IMR-90 (cell line): ENCODE measurements around the gene THAP12. TPM values are rescaled to one million over a fixed set of nuclear protein-coding genes. Genes with fewer than 3 reads are reported as not detected.

Experiments
- ATAC-seq: fragments of 200-7000 bp; cut with Tn5 transposase; 2 replicates; pipeline ENCODE4 v1.9.1; 2020; ENCODE audit warnings: low read depth, mild to moderate bottlenecking, moderate library complexity
- BruUV-seq: library from RNA; stranded (reverse); fragments of 400-500 nt; replicated peaks from 2 replicates; lab custom pipeline; 2021; lab: Mats Ljungman, UMichigan
- CTCF ChIA-PET: fragments of 300-600 bp; formaldehyde crosslinking; extraction: SDS; loops from one replicate; lab custom pipeline; 2021; ENCODE audit warnings: antibody characterized with exemption; lab: Yijun Ruan, JAX
- POLR2A ChIA-PET: fragments of 300-600 bp; sonication (Branson Sonifier 250); formaldehyde crosslinking; loops from one replicate; lab custom pipeline; 2022; ENCODE audit warnings: antibody characterized with exemption; ENCODE audit not compliant: unreplicated experiment; lab: Charles Lee
- DNase-seq: peaks from one replicate; pipeline ENCODE4 v3.0.0; 2013
- H2AFZ ChIP-seq: replicated peaks from 2 replicates; pipeline ENCODE3; 2013; ENCODE audit warnings: low read length, mild to moderate bottlenecking; ENCODE audit not compliant: poor library complexity
- H2AK5ac ChIP-seq: 2 replicates; pipeline ENCODE4 v1.6.1; 2013; ENCODE audit warnings: low read depth, low read length, inconsistent platforms
- H2AK9ac ChIP-seq: replicated peaks from 2 replicates; pipeline ENCODE3; 2013; ENCODE audit warnings: mild to moderate bottlenecking, low read depth, low read length, moderate library complexity; ENCODE audit not compliant: poor library complexity
- H2BK120ac ChIP-seq: 2 replicates; pipeline ENCODE4 v1.6.1; 2013; ENCODE audit warnings: low read depth, low read length, inconsistent platforms
- H2BK15ac ChIP-seq: 3 replicates; pipeline ENCODE4 v1.6.1; 2013; ENCODE audit warnings: low read depth, low read length, inconsistent platforms
- H2BK20ac ChIP-seq: 2 replicates; pipeline ENCODE4 v1.6.1; 2013; ENCODE audit warnings: low read depth, mild to moderate bottlenecking, inconsistent platforms, low read length, moderate library complexity
- H2BK5ac ChIP-seq: 2 replicates; pipeline ENCODE4 v1.6.1; 2013; ENCODE audit warnings: mild to moderate bottlenecking, low read depth, low read length, inconsistent platforms; ENCODE audit not compliant: poor library complexity, severe bottlenecking
- H3K14ac ChIP-seq: replicated peaks from 2 replicates; pipeline ENCODE4 v1.6.1; 2013; ENCODE audit warnings: low read depth, low read length, inconsistent platforms
- H3K18ac ChIP-seq: 2 replicates; pipeline ENCODE4 v1.6.1; 2013; ENCODE audit warnings: low read depth, low read length, control low read depth
- H3K23ac ChIP-seq: 2 replicates; pipeline ENCODE4 v1.6.1; 2013; ENCODE audit warnings: low read depth, low read length, inconsistent platforms
- H3K27ac ChIP-seq: 2 replicates; pipeline ENCODE4 v1.5.1; 2013; ENCODE audit warnings: mild to moderate bottlenecking, control low read depth, low read length; ENCODE audit not compliant: insufficient read depth
- H3K27me3 ChIP-seq: 2 replicates; pipeline ENCODE4 v1.6.1; 2013; ENCODE audit warnings: low read length; ENCODE audit not compliant: control insufficient read depth, insufficient read depth
- H3K36me3 ChIP-seq: 2 replicates; pipeline ENCODE4 v1.6.1; 2013; ENCODE audit warnings: low read length, mixed read lengths; ENCODE audit not compliant: control insufficient read depth, insufficient read depth
- H3K4ac ChIP-seq: 2 replicates; pipeline ENCODE4 v1.6.1; 2013; ENCODE audit warnings: low read depth, low read length, inconsistent platforms
- H3K4me1 ChIP-seq: 2 replicates; pipeline ENCODE4 v1.6.1; 2013; ENCODE audit warnings: low read length, mixed read lengths; ENCODE audit not compliant: control insufficient read depth, insufficient read depth
- H3K4me2 ChIP-seq: 2 replicates; pipeline ENCODE4 v1.6.1; 2013; ENCODE audit warnings: low read depth, mild to moderate bottlenecking, control low read depth, low read length, moderate library complexity
- H3K4me3 ChIP-seq: 2 replicates; pipeline ENCODE4 v1.5.1; 2013; ENCODE audit warnings: low read depth, mild to moderate bottlenecking, control low read depth, low read length, moderate library complexity; ENCODE audit not compliant: insufficient read depth
- H3K56ac ChIP-seq: 2 replicates; pipeline ENCODE4 v1.6.1; 2013; ENCODE audit warnings: low read length, inconsistent platforms; ENCODE audit not compliant: insufficient read depth; ENCODE audit errors: extremely low read depth
- H3K79me1 ChIP-seq, 2 experiments: 2 replicates each; pipeline ENCODE4 v1.6.1; 2013; ENCODE audit warnings: low read length in 2 of 2, inconsistent platforms in 1 of 2, low read depth in 1 of 2
- H3K9ac ChIP-seq: 2 replicates; pipeline ENCODE4 v1.6.1; 2013; ENCODE audit warnings: low read depth, low read length, control low read depth
- H3K9me1 ChIP-seq: 2 replicates; pipeline ENCODE4 v1.6.1; 2013; ENCODE audit warnings: low read length, inconsistent platforms; ENCODE audit not compliant: insufficient read depth
- H3K9me3 ChIP-seq: 2 replicates; pipeline ENCODE4 v1.6.1; 2013; ENCODE audit warnings: low read length; ENCODE audit not compliant: control insufficient read depth, insufficient read depth
- H4K20me1 ChIP-seq: 2 replicates; pipeline ENCODE4 v1.6.1; 2013; ENCODE audit warnings: low read length, inconsistent platforms; ENCODE audit not compliant: insufficient read depth
- H4K5ac ChIP-seq: 2 replicates; pipeline ENCODE4 v1.6.1; 2013; ENCODE audit warnings: mild to moderate bottlenecking, low read depth, low read length, control low read depth
- H4K8ac ChIP-seq, 2 experiments: 2 replicates each; pipeline ENCODE4 v1.6.1; 2013; ENCODE audit warnings: low read depth in 2 of 2, low read length in 2 of 2, control low read depth in 1 of 2, inconsistent platforms in 1 of 2
- H4K91ac ChIP-seq: 2 replicates; pipeline ENCODE4 v1.6.1; 2013; ENCODE audit warnings: low read depth, low read length, inconsistent platforms; ENCODE audit not compliant: insufficient read depth
- MAFK ChIP-seq: IDR thresholded peaks from 2 replicates; pipeline ENCODE4 v1.6.1; 2012; ENCODE audit warnings: low read depth, low read length, improper control_type of control experiment
- WGBS, 2 experiments: methylation state at CpG; one replicate each; pipeline versions ENCODE4 v1.1.5 to v1.1.7; 2013; ENCODE audit warnings: missing lambda C conversion rate in 2 of 2; ENCODE audit not compliant: insufficient read length in 1 of 2; ENCODE audit errors: extremely low coverage in 2 of 2; 5-methylcytosine and 5-hydroxymethylcytosine counted together
- dilution Hi-C: fragments of 300-500 bp; cut with HindIII; formaldehyde crosslinking; loops from one replicate; pipeline ENCODE4 v1.14.3; 2018; ENCODE audit warnings: low sequenced_read_pairs; ENCODE audit not compliant: unreplicated experiment
- in situ Hi-C: fragments of 300-500 bp; cut with MboI; formaldehyde crosslinking; loops from 3 replicates; pipeline ENCODE4 v1.14.3; 2019; ENCODE audit warnings: low sequenced_read_pairs, inconsistent platforms, mixed read lengths
- intact Hi-C: fragments of 100-400 bp; cut with micrococcal nuclease; formaldehyde crosslinking; loops from 2 replicates; pipeline ENCODE4 v1.10.0; 2022
- polyA plus RNA-seq, 3 experiments: library from polyadenylated mRNA; depleted of rRNA; stranded (reverse); fragments of >200 nt; gene quantifications; 2 replicates each; pipeline ENCODE4 v1.2.3, GENCODE V29; 2012; ENCODE audit warnings: low replicate concordance in 1 of 3
- total RNA-seq: library from RNA; depleted of rRNA; stranded (reverse); fragments of >200 nt; gene quantifications from 2 replicates; pipeline ENCODE4 v1.2.3, GENCODE V29; 2012

THAP12 gene
- total and polyA plus RNA-seq, 2 of the 4 experiments (the other 2 are of a cell fraction) = 25.1 to 27.3 TPM

DNA sequence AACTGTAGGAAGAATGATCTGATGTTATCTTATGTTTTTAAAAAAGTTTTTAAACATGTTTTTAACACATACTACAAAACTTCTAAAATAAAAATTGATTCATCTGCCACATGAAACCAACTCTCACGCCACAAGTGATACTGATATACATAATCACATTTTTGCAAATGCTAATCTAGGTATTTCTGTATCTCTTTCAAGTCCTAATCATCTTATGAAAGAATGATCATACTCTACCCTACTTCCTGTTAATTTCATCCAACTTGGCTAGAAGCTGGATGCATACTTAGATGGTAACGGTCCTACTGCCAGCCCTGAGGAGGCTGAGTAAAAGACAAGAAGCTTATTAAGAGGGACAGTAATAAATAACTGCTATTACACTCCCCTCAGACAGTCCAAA is 19.2 kb downstream of the THAP12 start:
- H3K9me3 ChIP-seq = no peaks in the 10 kb centered on the region
- H3K27ac ChIP-seq = no peak overlapping the region
- H4K20me1 ChIP-seq = no peaks in the 10 kb centered on the region
- no peak overlapping the region for H3K4me2 ChIP-seq
- no peaks in the 10 kb centered on the region; the same call in 1 of the 2 replicates for H3K9me1 ChIP-seq
- DNase-seq (no peak), ATAC-seq (no peak)
- H4K8ac ChIP-seq = no peak overlapping the region
- no peaks in the 10 kb centered on the region; the same call in 1 of the 2 replicates for H3K4me1 ChIP-seq
- H4K5ac ChIP-seq = no peak overlapping the region
- TF ChIP-seq MAFK = no peak
- H3K27me3 ChIP-seq = no peaks in the 10 kb centered on the region
- no peak overlapping the region for H2AFZ ChIP-seq
- no peak overlapping the region for H2BK5ac ChIP-seq
- no peak overlapping the region for H2BK20ac ChIP-seq
- no peak overlapping the region for H3K9ac ChIP-seq
- H3K36me3 ChIP-seq = peaks cover 8% of the 10 kb centered on the region; the same call in 1 of the 2 replicates
- in situ Hi-C loops (no loop called here), intact Hi-C loops (no loop called here), dilution Hi-C loops (no loop called here)
- H3K23ac ChIP-seq = no peak overlapping the region
- no TSS peak for BruUV-seq
- H3K56ac ChIP-seq = no peak overlapping the region
- WGBS, 2 experiments = no CpG with 5 or more reads among the region's 2 CpGs
- no peak overlapping the region for H3K4ac ChIP-seq
- no peak overlapping the region for H4K91ac ChIP-seq
- ChIA-PET CTCF (no interaction called here), POLR2A (no interaction called here)
- H3K18ac ChIP-seq = no peak overlapping the region
- no peak overlapping the region for H2BK15ac ChIP-seq
- H3K4me3 ChIP-seq = no peak overlapping the region
- no peak overlapping the region for H2AK5ac ChIP-seq
- H2AK9ac ChIP-seq = no peak overlapping the region
- H3K79me1 ChIP-seq = peaks cover 15 to 43% of the 10 kb centered on the region in 2 experiments
- H3K14ac ChIP-seq = no peak overlapping the region
- no peak overlapping the region for H2BK120ac ChIP-seq
